T-helper 17 cell (primary cell): ENCODE measurements around the gene SLC6A11. TPM values are rescaled to one million over a fixed set of nuclear protein-coding genes. Genes with fewer than 3 reads are reported as not detected.
A peak's percentile ranks its signal among the peaks of the same experiment; 100 is the strongest.

Experiments used
- ATAC-seq: fragments of 150-1000 bp; cut with Tn5 transposase; 2 replicates; pipeline ENCODE4 v1.10.0; 2021; ENCODE audit warnings: mild to moderate bottlenecking, moderate library complexity
- DNase-seq, 3 donors: peaks; one replicate each; pipeline versions ENCODE4 v3.0.0 to v3.0.0-alpha.2; 2020 to 2021
- H3K9me3 ChIP-seq: one replicate; pipeline ENCODE4 v1.7.0; 2013; ENCODE audit warnings: low read length, mild to moderate bottlenecking; ENCODE audit not compliant: control insufficient read depth, poor library complexity, severe bottlenecking
- H3K27ac Mint-ChIP-seq: one replicate; pipeline ENCODE4 v1.8.0; 2022; ENCODE audit warnings: mild to moderate bottlenecking, moderate library complexity, mixed read lengths
- H3K27me3 Mint-ChIP-seq: one replicate; pipeline ENCODE4 v1.8.0; 2022; ENCODE audit warnings: mixed read lengths
- H3K36me3 Mint-ChIP-seq: one replicate; pipeline ENCODE4 v1.8.0; 2022; ENCODE audit warnings: low read depth, mixed read lengths
- H3K4me1 Mint-ChIP-seq: one replicate; pipeline ENCODE4 v1.8.0; 2022; ENCODE audit warnings: mild to moderate bottlenecking, mixed read lengths
- H3K4me3 Mint-ChIP-seq: one replicate; pipeline ENCODE4 v1.8.0; 2022; ENCODE audit warnings: mild to moderate bottlenecking, moderate library complexity, mixed read lengths
- total RNA-seq, 4 donors: library from RNA in 2 of 4; stranded (reverse) in 2 of 4; gene quantifications; one replicate each; pipeline ENCODE4 v1.2.3 and lab custom pipeline; 2022 to 2026

Gene SLC6A11
- total RNA-seq, 2 donors from 2014 or later, result not detected

- H3K9me3 ChIP-seq, result no peaks in the 10 kb centered on the region
- peaks cover 44% of the 10 kb centered on the region for H3K27me3 Mint-ChIP-seq
- H3K4me3 Mint-ChIP-seq, result no peak overlapping the region
- H3K4me1 Mint-ChIP-seq, result peaks cover 2% of the 10 kb centered on the region
- H3K27ac Mint-ChIP-seq, result no peak overlapping the region
- peaks cover 2% of the 10 kb centered on the region for H3K36me3 Mint-ChIP-seq
- ATAC-seq (no peak), DNase-seq (no peak)
These were observed 120.0 kb downstream of the SLC6A11 start for GRCh38 chr3:10935846-10936631.

- Mint-ChIP-seq H3K4me3 (no peak overlapping the region), H3K27me3 (peaks cover 44% of the 10 kb centered on the region), H3K27ac (no peak overlapping the region), H3K36me3 (peaks cover 2% of the 10 kb centered on the region), H3K4me1 (peaks cover 2% of the 10 kb centered on the region)
- no peaks in the 10 kb centered on the region for H3K9me3 ChIP-seq
- DNase-seq (no peak), ATAC-seq (no peak)
These were observed 120.7 kb downstream of the SLC6A11 start for GRCh38 chr3:10936686-10937085.

- peaks cover 2% of the 10 kb centered on the region for H3K4me1 Mint-ChIP-seq
- peaks cover 39% of the 10 kb centered on the region for H3K27me3 Mint-ChIP-seq
- DNase-seq (no peak), ATAC-seq (no peak)
- no peak overlapping the region for H3K27ac Mint-ChIP-seq
- no peaks in the 10 kb centered on the region for H3K9me3 ChIP-seq
- H3K36me3 Mint-ChIP-seq, result peaks cover 2% of the 10 kb centered on the region
- no peak overlapping the region for H3K4me3 Mint-ChIP-seq
These were observed 121.3 kb downstream of the SLC6A11 start for GRCh38 chr3:10937141-10937825.

GRCh38 chr3:10939556-10939955 is 123.5 kb downstream of the SLC6A11 start:
- no peak for ATAC-seq
- no peak overlapping the region for H3K27ac Mint-ChIP-seq
- DNase-seq, result no peak
- no peaks in the 10 kb centered on the region for H3K9me3 ChIP-seq
- peaks cover 2% of the 10 kb centered on the region for H3K36me3 Mint-ChIP-seq
- H3K27me3 Mint-ChIP-seq, result peaks cover 51% of the 10 kb centered on the region
- H3K4me3 Mint-ChIP-seq, result no peak overlapping the region
- peaks cover 6% of the 10 kb centered on the region for H3K4me1 Mint-ChIP-seq

- H3K9me3 ChIP-seq, result no peaks in the 10 kb centered on the region
- ATAC-seq (no peak), DNase-seq (no peak)
- peaks cover 8% of the 10 kb centered on the region for H3K4me1 Mint-ChIP-seq
- no peak overlapping the region for H3K4me3 Mint-ChIP-seq
- peaks cover 52% of the 10 kb centered on the region for H3K27me3 Mint-ChIP-seq
- peak overlapping the region; percentile 32 for H3K27ac Mint-ChIP-seq
- peaks cover 2% of the 10 kb centered on the region for H3K36me3 Mint-ChIP-seq
These were observed 124.1 kb downstream of the SLC6A11 start for GRCh38 chr3:10940106-10940505.

- Mint-ChIP-seq H3K27me3 (peaks cover 46% of the 10 kb centered on the region), H3K36me3 (peaks cover 2% of the 10 kb centered on the region), H3K4me3 (no peak overlapping the region), H3K27ac (no peak overlapping the region), H3K4me1 (peaks cover 6% of the 10 kb centered on the region)
- ATAC-seq (no peak), DNase-seq (no peak)
- H3K9me3 ChIP-seq, result no peaks in the 10 kb centered on the region
These were observed 125.9 kb downstream of the SLC6A11 start for GRCh38 chr3:10941972-10942371.

- H3K27ac Mint-ChIP-seq, result no peak overlapping the region
- no peak overlapping the region for H3K4me3 Mint-ChIP-seq
- H3K9me3 ChIP-seq, result no peaks in the 10 kb centered on the region
- peaks cover 2% of the 10 kb centered on the region for H3K36me3 Mint-ChIP-seq
- H3K4me1 Mint-ChIP-seq, result peaks cover 6% of the 10 kb centered on the region
- peaks cover 44% of the 10 kb centered on the region for H3K27me3 Mint-ChIP-seq
- no peak for DNase-seq
- no peak for ATAC-seq
These were observed 126.7 kb downstream of the SLC6A11 start for GRCh38 chr3:10942690-10943205.

- no peaks in the 10 kb centered on the region for H3K9me3 ChIP-seq
- Mint-ChIP-seq H3K36me3 (no peaks in the 10 kb centered on the region), H3K27me3 (peaks cover 41% of the 10 kb centered on the region), H3K4me3 (no peak overlapping the region), H3K4me1 (peaks cover 6% of the 10 kb centered on the region), H3K27ac (no peak overlapping the region)
- no peak for DNase-seq
- no peak for ATAC-seq
These were observed 128.8 kb downstream of the SLC6A11 start for GRCh38 chr3:10944866-10945265.

GRCh38 chr3:10945683-10946287 is 129.8 kb downstream of the SLC6A11 start:
- DNase-seq, result peak; percentile 21 to 34 (median 21)
- no peaks in the 10 kb centered on the region for H3K36me3 Mint-ChIP-seq
- ATAC-seq, result peak; percentile 62
- no peak overlapping the region for H3K27ac Mint-ChIP-seq
- no peak overlapping the region for H3K4me3 Mint-ChIP-seq
- H3K9me3 ChIP-seq, result no peaks in the 10 kb centered on the region
- H3K4me1 Mint-ChIP-seq, result peaks cover 6% of the 10 kb centered on the region
- peaks cover 46% of the 10 kb centered on the region for H3K27me3 Mint-ChIP-seq

GRCh38 chr3:10946526-10946925 is 130.5 kb downstream of the SLC6A11 start:
- no peak for ATAC-seq
- no peaks in the 10 kb centered on the region for H3K9me3 ChIP-seq
- H3K4me1 Mint-ChIP-seq, result peaks cover 6% of the 10 kb centered on the region
- H3K27ac Mint-ChIP-seq, result no peak overlapping the region
- peaks cover 49% of the 10 kb centered on the region for H3K27me3 Mint-ChIP-seq
- no peaks in the 10 kb centered on the region for H3K36me3 Mint-ChIP-seq
- no peak for DNase-seq
- H3K4me3 Mint-ChIP-seq, result no peak overlapping the region

- Mint-ChIP-seq H3K27ac (no peak overlapping the region), H3K4me1 (peaks cover 6% of the 10 kb centered on the region), H3K4me3 (no peak overlapping the region), H3K36me3 (no peaks in the 10 kb centered on the region), H3K27me3 (peaks cover 50% of the 10 kb centered on the region)
- ATAC-seq (no peak), DNase-seq (no peak)
- no peaks in the 10 kb centered on the region for H3K9me3 ChIP-seq
These were observed 132.3 kb downstream of the SLC6A11 start for GRCh38 chr3:10948326-10948725.

- H3K27ac Mint-ChIP-seq, result no peak overlapping the region
- H3K9me3 ChIP-seq, result no peaks in the 10 kb centered on the region
- H3K27me3 Mint-ChIP-seq, result peaks cover 51% of the 10 kb centered on the region
- no peaks in the 10 kb centered on the region for H3K36me3 Mint-ChIP-seq
- no peak for DNase-seq
- no peak overlapping the region for H3K4me3 Mint-ChIP-seq
- H3K4me1 Mint-ChIP-seq, result peaks cover 6% of the 10 kb centered on the region
- ATAC-seq, result no peak
These were observed 133.2 kb downstream of the SLC6A11 start for GRCh38 chr3:10949197-10949596.
